IPS DF 19.7 (cell line): ENCODE data around the gene SMIM24.
"Not testable (repeated sequence)": the region's sequence is repeated elsewhere in the genome, so short reads cannot be mapped to it uniquely, and the experiment has no call there.

Source experiments
- DNase-seq: peaks from one replicate; pipeline ENCODE4 v3.0.0-alpha.2; 2013; ENCODE audit warnings: low read depth, low spot score

The SMIM24 gene

DNA sequence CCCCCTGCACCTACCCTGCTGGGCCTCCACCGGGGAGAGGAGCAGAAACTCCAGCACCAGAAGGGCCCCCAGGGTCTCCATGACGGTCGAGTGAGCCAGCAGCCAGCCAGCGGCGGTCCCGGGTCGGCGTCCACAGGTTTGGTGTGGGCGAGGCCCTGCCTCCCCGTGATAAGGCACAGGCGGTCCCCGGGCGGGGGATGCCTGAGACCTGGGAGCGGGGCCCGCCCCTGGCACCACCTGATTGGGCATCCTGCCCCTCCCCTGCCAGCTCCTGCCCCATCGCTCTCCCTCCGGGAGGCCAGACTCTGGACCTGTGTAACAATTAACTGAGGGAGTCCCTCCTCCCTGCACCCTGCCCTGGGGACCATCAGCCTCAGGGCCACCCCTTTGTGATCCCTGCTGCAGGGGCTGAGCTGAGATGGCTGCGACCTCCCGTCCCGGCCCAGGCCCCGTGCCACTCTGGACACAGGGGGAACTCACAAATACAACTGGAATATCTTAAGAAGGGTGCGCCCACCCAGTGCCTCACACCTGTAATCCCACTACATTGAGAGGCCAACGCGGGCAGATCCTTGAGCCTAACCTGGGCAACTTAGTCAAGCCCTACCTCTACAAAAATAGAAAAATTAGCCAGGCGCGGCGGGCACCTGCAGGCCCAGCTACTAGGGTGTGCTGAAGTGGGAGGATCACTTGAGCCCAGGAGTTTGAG is at the start of gene SMIM24:
TSS of gene SMIM24 (minus strand) at position 143 of the 709 bp plus-strand sequence. CDS start at position 81, 62 bp downstream.
- no peak for DNase-seq

DNA sequence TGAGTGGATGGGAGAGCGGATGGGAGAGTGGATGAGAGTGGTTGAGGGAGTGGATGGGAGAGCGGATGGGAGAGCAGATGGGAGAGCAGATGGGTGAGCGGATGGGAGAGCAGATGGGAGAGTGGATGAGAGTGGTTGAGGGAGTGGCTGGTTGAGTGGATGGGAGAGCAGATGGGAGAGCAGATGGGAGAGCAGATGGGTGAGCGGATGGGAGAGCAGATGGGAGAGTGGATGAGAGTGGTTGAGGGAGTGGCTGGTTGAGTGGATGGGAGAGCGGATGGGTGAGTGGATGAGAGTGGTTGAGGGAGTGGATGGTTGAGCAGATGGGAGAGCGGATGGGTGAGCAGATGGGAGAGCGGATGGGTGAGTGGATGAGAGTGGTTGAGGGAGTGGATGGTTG is 49.0 kb upstream of the SMIM24 start:
- DNase-seq: not testable (repeated sequence)

DNA sequence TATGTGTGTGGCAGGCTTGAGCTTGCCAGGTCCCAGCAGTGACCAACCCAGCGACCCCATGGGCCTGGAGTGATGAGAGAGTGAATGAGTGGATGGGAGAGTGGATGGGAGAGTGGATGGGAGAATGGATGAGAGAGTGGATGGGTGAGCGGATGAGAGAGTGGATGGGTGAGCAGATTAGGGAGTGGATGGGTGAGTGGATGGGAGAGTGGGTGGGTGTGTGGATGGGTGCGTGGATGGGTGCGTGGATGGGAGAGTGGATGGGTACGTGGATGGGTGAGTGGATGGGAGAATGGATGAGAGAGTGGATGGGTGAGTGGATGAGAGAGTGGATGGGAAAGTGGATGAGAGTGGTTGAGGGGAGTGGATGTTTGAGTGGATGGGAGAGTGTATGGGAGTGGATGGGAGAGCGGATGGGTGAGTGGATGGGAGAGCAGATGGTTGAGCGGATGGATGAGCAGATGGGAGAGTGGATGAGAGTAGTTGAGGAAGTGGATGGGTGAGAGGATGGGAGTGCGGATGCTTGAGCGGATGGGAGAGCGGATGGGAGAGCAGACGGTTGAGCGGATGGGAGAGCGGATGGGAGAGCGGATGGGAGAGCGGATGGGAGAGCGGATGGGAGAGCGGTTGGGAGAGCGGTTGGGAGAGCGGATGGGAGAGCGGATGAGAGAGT is 48.4 kb upstream of the SMIM24 start:
- no peak for DNase-seq

DNA sequence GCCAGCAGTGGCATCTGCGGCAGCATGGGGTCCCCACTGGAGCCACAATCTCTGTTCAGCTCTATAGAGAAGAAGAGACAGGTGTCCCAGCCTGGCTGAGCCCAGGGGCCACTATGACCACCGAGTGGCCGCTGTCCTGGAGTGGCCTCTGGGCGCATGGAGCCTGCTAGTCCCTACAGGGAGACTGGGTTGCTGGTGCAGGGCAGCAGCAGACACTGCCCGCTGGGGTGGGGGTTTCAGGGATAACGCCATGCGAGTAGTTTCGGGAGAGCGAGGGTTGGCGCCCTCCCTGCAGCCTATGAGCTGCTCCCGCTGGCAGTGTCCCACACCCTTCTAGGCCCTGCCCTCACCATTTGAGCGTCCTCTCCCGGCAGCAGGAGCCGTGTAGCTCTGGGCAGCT is 47.8 kb upstream of the SMIM24 start:
- no peak for DNase-seq

DNA sequence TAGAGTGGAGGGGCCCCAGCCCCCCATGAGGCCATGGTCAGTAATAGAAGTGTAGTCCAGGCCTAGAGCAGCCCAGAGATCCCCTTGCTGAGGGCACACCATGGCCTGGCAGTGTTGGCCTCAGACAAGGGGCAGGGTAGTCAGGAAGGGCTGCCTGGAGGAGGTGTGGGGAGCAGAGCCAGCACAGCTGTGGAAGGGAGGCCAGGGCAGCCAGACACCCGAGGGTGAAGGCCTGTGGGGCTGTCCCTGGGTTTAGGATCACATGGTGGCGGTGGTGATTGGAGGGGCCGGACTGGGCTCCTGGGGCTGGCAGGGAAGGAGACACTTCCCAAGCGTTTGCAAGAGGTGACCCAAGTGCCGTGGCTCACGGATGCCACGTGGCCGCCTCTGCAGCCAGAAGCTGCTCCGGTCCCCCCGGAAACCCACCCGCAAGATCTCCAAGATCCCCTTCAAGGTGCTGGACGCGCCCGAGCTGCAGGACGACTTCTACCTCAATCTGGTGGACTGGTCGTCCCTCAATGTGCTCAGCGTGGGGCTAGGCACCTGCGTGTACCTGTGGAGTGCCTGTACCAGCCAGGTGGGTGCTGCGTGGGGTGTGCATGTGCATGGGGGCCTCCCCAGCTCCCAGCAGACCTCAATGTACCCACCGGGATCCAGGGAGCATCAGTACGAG is 47.0 kb upstream of the SMIM24 start:
- DNase-seq: no peak

DNA sequence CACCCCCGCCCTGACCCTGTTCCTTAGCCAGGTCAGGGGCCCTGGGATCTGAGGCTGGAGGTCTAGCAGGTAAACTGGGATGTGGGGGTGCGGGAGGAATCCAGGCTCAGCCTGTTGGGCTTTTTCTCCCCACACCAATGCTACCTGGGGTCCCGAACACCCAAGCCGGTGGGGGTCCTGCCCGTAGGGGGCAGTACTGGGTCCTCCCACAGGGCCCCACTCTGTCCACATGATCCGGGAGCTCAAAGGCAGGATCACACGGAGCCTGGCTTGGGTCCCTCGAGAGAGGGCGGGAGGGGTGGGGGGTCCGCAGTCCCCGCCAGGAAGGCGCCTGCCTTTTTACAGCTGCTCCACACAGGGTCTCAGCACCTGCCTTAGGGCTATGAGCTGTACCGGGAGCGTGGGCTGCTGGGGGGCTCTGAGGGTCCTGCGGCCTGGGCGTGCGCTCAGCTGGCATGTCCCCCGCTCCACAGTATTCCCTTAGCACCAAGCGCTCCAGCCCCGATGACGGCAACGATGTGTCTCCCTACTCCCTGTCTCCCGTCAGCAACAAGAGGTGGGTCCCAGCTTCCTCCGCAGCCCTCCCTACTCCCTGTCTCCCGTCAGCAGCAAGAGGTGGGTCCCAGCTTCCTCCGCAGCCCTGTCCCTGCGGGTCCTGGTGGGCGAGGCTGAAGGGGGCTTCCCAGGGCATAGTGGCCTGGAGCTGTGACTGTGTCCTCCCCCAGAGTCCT is 46.3 kb upstream of the SMIM24 start:
- DNase-seq: no peak

DNA sequence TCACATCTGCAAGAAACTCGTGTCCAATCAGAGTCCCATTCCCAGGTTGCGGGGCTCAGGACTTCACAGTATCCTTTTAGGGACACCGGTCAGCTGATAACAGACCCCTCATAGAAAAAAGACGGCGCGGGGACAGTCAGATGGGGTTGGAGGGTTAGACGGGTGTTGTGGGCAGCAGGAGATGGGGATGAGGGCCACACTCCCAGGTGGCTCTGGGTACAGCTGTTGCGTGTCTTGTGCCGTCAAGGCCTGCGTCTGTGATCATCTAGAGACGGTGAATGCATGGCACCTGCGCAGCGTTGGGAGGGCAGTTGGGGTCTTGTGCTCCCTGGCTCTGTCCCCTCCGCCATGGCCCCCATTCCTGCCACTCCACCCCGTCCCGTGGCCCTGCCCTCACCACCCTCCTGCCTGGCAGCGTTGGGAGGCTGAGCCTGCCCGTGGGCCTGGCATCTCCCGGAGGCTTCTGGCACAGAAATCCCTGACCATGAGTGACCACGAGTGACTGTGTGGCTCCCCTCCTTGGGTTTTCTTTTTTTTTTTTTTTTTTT is 44.7 kb upstream of the SMIM24 start:
- no peak for DNase-seq

DNA sequence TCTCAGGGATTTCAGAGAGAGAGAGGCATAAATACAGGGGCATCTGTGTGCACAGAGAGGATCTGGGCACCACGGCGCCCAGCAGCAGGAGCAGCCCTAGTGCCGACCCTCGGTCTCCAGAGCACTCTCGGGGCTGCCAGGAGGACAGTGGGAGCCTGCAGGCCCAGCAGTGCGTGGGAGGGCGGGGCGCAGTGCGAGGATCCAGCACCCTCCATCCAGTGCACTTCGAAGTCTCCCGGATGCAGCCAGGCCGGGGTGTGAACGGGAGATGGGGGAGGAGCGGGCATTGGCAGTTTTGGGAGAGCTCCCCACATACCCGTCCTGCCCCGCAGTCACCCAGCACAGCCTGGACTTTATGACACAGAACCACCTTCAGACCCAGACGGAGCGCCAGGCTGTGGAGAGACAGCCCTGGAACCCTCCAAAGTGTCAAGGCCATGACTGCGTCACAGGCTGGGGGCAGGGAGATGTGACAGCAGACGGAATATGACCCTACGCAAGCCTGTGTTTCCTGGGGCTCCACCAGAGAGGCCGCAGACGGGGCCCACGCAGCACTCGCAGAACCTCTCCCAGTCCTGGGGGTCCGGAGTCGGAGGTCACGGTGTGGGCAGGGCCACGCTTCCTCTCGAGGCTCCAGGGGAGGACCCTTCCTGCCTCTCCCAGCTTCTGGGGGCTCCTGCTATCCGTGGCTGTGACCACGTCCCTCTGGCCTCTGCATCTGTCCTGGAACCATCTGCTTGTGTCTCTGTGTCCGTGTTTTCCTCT is 43.9 kb upstream of the SMIM24 start:
- no peak for DNase-seq

DNA sequence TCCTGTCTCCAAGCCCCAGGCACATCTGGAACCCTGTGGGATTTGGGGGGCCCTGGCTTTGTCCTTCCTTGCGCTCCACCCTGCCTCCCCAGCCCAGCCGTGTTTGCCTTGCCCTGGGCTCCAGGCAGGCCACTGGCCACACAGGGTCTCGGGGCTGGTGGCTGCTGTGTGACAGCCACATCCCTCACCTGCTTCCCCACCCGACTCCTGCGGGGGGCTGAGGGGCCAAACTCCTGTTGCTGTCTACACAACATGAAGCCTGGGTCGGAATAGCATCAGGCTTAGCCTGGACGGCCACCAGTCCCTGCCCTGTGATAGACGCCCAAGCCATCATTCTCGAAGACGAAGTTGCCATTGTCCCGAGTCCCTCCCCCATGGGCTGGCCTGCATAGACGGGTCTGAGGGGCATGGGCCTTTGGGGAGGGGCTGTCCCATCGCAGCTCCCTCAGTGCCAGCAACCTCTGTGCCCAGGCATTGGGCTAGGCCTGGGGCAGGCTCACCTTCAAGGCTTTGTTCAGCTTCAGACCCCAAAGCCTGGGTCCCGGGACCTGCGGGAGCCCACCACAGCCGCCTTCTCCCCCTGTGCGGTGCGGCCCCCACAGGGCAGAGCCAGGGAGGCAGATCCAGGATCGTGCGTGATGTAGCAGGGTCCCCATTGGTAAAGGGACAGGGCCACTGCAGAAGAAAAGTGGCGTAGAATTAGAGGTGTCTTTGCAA is 43.2 kb upstream of the SMIM24 start:
- DNase-seq: no peak

DNA sequence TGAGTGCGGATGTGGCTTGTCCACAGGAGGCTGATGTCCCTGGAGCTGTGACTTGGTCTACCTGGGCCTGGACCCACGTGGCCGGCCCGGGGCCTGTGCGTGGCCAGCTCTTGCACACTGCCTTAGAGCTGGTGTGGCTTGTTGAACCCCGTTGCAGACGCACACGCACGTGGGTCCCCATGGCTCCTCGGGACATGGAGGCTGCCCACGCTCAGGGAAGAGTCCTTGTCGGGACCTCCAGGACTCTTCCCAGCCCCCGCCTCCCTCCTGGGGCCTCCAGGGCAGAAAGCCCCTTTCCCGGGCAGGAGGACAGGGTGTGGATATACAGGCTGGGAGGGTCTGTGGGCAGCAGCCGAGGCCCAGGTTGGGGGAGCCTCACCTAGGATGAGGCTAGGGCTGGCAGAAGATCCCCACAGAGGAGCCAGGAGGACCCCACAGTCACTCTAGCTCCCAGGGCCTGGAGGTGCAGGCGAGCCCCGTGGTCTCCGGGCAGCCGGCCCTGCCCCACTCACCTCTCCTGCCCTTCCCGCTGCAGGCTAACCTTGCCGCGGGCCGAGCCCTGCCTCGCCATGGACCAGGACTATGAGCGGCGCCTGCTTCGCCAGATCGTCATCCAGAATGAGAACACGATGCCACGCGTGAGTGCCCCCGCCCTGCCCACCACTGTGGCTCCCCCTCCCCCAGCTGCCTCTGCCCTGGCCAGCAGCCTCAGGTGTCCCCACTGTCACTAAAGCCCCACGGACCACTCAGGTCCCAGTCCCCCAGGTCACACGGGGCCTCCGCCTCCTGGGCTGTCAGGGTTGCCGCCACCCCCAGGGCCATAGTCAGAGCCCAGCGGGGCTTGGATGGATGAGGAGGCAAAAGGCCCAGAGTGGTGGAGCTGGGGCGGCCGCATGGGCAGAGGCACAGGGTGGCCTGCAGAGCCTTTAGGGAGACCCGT is 42.4 kb upstream of the SMIM24 start:
- no peak for DNase-seq

DNA sequence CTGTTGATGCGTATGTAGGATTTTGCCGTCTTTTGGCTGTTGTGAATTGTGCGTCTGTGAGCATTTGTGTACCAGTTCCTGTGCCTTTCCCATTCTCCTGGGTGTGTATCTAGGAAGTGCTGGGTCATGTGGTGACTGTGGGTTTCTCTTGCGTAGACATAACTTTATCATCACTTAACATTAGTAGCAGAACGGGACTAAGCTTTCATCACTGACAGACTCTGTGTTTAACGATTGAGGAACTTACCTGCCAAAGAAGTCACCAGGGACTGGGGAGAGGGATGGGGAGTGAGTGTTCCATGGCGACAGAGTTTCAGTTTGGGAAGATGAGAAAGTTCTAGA is 40.8 kb upstream of the SMIM24 start:
- no peak for DNase-seq

DNA sequence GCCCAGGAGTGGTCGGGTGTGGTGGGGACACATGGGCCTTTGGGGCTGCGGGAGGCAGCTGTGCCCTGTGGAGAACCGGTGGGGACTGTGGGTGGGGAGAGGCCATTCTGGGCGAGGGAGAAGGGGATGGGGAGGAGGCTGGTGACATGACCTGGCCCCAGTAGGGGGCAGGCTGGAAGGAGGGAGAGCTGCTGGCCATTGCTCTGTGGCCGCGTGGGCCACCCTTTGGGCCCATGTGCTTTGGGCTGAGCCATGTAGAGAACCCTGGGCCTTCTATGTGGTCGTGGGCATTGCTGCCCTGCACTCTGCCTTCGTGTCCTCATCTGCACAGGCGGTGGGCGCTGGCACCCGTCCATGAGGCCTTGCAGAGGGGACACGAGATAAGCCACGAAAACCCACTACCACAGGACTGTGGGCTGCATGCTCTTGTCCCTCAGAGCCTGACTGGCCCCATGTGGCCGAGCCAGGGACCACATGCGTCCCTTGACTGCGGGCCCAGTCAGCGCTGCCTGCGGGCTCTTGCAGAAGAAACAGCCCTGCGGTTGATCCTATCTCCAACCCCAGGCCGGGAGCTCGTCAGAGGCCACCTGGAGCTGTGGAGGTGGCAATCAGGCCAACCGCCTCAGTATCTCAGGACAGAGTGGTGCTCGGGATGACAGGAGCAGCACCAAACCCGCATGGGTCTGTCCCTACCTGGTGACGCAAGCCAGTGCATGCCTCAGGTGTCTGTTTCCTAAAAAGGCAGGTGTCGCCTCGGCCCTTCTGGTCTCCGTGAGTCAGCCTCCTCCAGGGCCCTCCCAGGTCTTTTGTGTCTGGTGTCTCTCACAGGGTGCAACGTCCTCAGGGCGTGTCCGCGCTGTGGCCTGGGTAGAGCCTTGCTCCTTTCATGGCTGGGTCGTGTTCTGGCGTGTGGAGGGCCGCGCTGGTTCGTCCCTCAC is 40.1 kb upstream of the SMIM24 start:
- no peak for DNase-seq

DNA sequence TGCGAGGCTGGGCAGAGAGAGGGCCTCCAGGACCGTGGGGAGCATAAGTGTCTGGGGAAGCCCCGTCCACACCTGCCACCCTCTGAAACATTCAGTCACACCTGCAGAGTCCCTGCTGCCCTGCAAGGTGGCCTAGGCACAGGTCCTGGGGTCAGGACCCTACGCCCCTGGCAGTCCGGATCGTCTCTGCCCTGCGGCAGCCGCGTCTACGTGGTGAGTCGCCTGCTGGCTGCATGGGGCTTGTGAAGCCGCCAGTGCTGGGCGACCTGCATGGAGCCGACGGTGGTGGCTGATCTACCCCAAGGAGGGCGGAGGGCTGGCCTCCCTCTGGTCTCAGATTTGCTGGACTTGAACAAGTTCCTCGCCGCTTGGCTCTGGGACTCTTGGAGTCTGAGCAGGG is 38.8 kb upstream of the SMIM24 start:
- no peak for DNase-seq

DNA sequence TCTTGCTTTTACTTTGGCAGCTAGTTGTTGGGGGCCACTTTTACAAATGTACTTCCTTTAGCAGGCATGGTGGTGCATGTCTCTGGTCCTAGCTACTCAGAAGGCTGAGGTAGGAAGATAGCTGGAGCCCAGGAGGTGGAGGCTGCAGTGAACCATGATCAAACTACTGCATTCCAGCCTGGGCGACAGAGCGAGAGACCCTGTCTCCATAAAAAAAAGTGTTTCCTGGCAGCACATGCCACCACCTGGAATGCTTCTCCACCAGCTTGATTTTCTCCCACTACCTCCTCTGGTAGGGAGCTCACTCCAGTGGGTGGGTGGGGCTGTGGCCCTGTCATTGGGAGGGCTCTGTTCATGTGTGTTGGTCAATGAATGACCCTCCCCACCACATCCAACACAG is 38.3 kb upstream of the SMIM24 start:
- DNase-seq: no peak

DNA sequence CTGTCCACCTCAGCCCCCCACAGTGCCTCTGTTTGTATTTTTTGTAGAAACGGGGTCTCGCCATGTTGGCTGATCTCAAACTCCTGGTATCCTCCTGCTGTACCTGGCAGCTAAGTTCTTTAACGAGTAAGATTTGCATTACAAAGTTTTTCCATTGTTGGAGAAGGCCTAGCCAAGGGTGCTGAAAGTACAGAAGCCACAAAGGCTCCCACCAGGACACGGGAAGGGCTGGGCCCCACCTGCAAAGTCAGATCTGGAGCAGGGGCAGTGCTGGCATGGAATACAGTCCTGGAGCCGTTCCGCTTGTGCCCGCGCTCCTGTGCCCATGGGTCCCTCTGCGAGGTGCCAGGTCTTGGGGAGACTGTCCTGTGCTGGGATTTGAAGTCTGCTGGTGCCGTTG is 37.9 kb upstream of the SMIM24 start:
- peak; percentile 38 for DNase-seq

DNA sequence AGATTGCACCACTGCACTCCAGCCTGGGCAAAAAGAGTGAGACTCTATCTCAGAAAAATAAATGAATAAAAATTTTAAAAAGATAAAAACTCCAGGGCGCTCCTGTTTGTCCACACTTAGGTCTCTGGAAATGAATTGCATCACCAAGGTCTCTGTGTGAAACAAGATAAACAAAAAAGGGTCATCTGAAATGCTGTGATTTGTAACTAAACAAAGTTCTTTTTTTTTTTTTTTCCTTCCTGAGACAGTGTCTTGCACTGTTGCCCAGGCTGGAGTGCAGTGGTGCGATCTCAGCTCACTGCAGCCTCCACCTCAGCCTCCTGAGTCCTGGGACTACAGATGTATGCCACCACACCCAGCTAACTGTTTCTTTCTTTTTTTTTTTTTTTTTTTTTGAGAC is 37.3 kb upstream of the SMIM24 start:
- DNase-seq: no peak

DNA sequence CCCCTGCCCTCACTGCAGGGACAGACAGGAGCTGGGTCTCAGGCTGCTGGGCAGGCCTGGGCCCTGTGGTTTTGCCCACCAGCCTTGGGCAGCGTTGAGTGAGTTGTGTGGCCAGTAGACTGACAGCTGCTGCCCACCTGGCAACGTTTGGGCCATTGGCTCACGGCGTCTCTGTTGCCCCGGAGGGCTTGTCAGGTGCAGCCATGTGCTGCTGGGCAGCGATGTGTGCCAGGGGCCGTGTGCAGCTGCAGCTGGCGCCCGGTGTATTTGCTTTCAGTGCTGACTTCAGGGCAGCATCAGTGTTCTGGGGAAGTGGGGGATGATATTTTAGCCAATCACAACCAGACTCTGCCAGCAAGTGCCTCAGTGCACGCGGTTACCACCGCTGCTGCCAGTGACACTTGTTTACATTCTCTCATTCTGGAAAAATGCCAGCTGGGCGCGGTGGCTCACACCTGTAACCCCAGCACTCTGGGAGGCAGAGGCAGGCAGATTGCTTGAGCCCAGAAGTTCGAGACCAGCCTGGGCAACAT is 36.4 kb upstream of the SMIM24 start:
- DNase-seq: no peak

DNA sequence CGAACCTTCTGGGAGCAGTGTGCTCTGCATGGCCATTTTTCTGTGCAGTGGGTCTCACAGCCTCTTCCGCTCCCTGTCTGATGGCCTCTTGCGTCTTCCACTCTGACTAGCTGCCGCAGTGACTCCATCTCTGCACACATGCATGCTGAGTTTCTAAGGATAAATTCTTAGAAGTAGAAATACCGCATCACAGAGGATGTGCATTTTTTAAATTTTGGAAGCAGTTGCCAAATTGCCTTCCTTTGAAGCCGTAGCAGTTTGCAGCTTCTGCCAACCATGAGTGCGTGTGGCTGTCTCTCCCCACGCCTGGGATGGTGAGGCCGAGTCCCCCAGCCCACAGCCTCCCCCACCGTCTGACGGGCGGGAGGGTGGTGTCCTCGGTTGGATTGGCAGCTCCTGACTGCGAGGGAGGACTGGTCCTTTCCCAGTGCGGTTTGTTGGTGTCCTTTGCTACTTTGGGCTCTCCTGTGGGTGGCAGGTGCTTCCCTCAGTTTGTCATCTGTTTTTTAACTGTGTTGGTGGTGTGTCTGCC is 35.6 kb upstream of the SMIM24 start:
- no peak for DNase-seq
